Astrocyte of the hippocampus (primary cell): ENCODE measurements around the gene SPATC1L.
"Not testable (repeated sequence)": the region's sequence is repeated elsewhere in the genome, so short reads cannot be mapped to it uniquely, and the experiment has no call there.

Experiments
- DNase-seq: peaks from one replicate; pipeline ENCODE4 v3.0.0; 2011; ENCODE audit warnings: low read depth, low spot score

SPATC1L gene

GRCh38 chr21:46151261-46151988 lies 32.8 kb downstream of the SPATC1L start:
- DNase-seq = no peak

GRCh38 chr21:46150491-46151121 lies 33.7 kb downstream of the SPATC1L start:
- DNase-seq = no peak

- no peak for DNase-seq
These were observed 34.2 kb downstream of the SPATC1L start for GRCh38 chr21:46150073-46150472.

- no peak for DNase-seq
These were observed 34.9 kb downstream of the SPATC1L start for GRCh38 chr21:46149205-46149901.

GRCh38 chr21:46148106-46148505 lies 36.2 kb downstream of the SPATC1L start:
- DNase-seq = no peak

- peak; percentile 71 for DNase-seq
These were observed 36.8 kb downstream of the SPATC1L start for GRCh38 chr21:46147429-46147828.

GRCh38 chr21:46146856-46147255 lies 37.4 kb downstream of the SPATC1L start:
- no peak for DNase-seq

GRCh38 chr21:46145840-46146691 lies 38.2 kb downstream of the SPATC1L start:
- DNase-seq = no peak

- DNase-seq = no peak
These were observed 39.0 kb downstream of the SPATC1L start for GRCh38 chr21:46145159-46145839.

GRCh38 chr21:46144464-46145070 lies 39.7 kb downstream of the SPATC1L start:
- no peak for DNase-seq

GRCh38 chr21:46142582-46143473 lies 41.4 kb downstream of the SPATC1L start:
- no peak for DNase-seq

GRCh38 chr21:46141767-46142581 lies 42.3 kb downstream of the SPATC1L start:
- no peak for DNase-seq

GRCh38 chr21:46140352-46141003 lies 43.8 kb downstream of the SPATC1L start:
- not testable (repeated sequence) for DNase-seq

- no peak for DNase-seq
These were observed 44.6 kb downstream of the SPATC1L start for GRCh38 chr21:46139686-46140085.

- DNase-seq = no peak
These were observed 45.8 kb downstream of the SPATC1L start for GRCh38 chr21:46138383-46138970.

GRCh38 chr21:46137908-46138307 lies 46.4 kb downstream of the SPATC1L start:
- DNase-seq = no peak

- no peak for DNase-seq
These were observed 47.4 kb downstream of the SPATC1L start for GRCh38 chr21:46136739-46137349.
